ENCODE measurements around the gene PTPDC1. TPM values are rescaled to one million over a fixed set of nuclear protein-coding genes. Genes with fewer than 3 reads are reported as not detected.

Gene PTPDC1
- total and polyA plus RNA-seq, 4 donors: 0.45 to 5.1 (median 1.1) TPM

DNA sequence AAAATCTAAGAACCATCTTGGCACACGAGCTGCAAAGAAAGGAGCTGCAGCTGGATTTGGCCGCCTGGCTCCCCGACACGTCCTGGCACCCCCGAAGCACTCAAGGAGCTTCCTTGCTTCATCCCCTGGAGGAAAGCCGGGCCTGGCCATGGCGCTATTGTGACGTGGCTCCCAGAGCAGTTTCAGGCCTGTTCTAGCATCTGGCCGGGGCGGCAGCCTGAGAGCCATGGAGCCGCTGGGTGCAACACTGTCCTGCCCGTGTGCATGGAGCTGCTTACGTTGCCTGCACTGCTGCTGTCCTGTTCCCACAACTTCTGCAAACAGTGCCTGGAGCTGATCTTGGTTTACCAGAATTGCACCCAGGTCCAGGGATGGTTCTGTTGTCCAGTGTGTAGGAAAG is 63.5 kb downstream of the PTPDC1 start:
- Histone ChIP-seq H3K9ac (ENCODE audit: low read depth in 1 of 2, low read length in 2 of 2) (no peak overlapping the region), H3K27me3 (ENCODE audit: control insufficient read depth in 4 of 4, insufficient read depth in 4 of 4, low read length in 3 of 4) (no peaks in the 10 kb centered on the region), H3K4me3 (ENCODE audit: low read depth in 1 of 3, low read length in 3 of 3) (no peak overlapping the region), H3K9me3 (ENCODE audit: control insufficient read depth in 4 of 4, low read length in 3 of 4) (no peaks in the 10 kb centered on the region), H3K4me1 (ENCODE audit: control insufficient read depth in 4 of 4, insufficient read depth in 4 of 4, low read length in 3 of 4) (no peaks in the 10 kb centered on the region), H3K36me3 (ENCODE audit: control insufficient read depth in 4 of 4, insufficient read depth in 3 of 4, low read depth in 1 of 4, low read length in 3 of 4) (no peaks in the 10 kb centered on the region), H3K27ac (ENCODE audit: low read depth in 1 of 2, low read length in 2 of 2) (no peak overlapping the region)
- 87% methylated on average over 13 of the region's 13 CpGs for WGBS
- no peak for TF ChIP-seq ZBTB33 (IDR thresholded peaks at IDR 0.05)
- TF ChIP-seq, protein P1, sequence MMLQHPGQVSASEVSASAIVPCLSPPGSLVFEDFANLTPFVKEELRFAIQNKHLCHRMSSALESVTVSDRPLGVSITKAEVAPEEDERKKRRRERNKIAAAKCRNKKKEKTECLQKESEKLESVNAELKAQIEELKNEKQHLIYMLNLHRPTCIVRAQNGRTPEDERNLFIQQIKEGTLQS (IDR thresholded peaks at IDR 0.05): no peak
- TF ChIP-seq MAX (IDR thresholded peaks at IDR 0.05): no peak
- TF ChIP-seq TAF1 (conservative IDR thresholded peaks at IDR 0.05): no peak
- no peak for TF ChIP-seq NR2F2 (IDR thresholded peaks at IDR 0.05)
- TF ChIP-seq YY1 (IDR thresholded peaks at IDR 0.05): no peak
- no peak for TF ChIP-seq RXRA (IDR thresholded peaks at IDR 0.05)
- no peak for TF ChIP-seq EGR1 (IDR thresholded peaks at IDR 0.05; ENCODE audit: low read depth in 2 of 2)
- TF ChIP-seq GABPA (IDR thresholded peaks at IDR 0.05 in 1 of 2, conservative IDR thresholded peaks at IDR 0.05 in 1 of 2): no peak
- TF ChIP-seq FOXA1 (IDR thresholded peaks at IDR 0.05): no peak
- TF ChIP-seq HNF4A (conservative IDR thresholded peaks at IDR 0.05): no peak
- DNase-seq (ENCODE audit: low spot score): no peak

- Histone ChIP-seq H3K4me3 (ENCODE audit: low read depth in 1 of 3, low read length in 3 of 3) (no peak overlapping the region), H3K27me3 (ENCODE audit: control insufficient read depth in 4 of 4, insufficient read depth in 4 of 4, low read length in 3 of 4) (no peaks in the 10 kb centered on the region), H3K36me3 (ENCODE audit: control insufficient read depth in 4 of 4, insufficient read depth in 3 of 4, low read depth in 1 of 4, low read length in 3 of 4) (no peaks in the 10 kb centered on the region), H3K27ac (ENCODE audit: low read depth in 1 of 2, low read length in 2 of 2) (no peak overlapping the region), H3K9ac (ENCODE audit: low read depth in 1 of 2, low read length in 2 of 2) (no peak overlapping the region), H3K9me3 (ENCODE audit: control insufficient read depth in 4 of 4, low read length in 3 of 4) (no peaks in the 10 kb centered on the region), H3K4me1 (ENCODE audit: control insufficient read depth in 4 of 4, insufficient read depth in 4 of 4, low read length in 3 of 4) (no peaks in the 10 kb centered on the region)
- no peak for DNase-seq (ENCODE audit: low spot score)
- TF ChIP-seq RAD21 (IDR thresholded peaks at IDR 0.05) (no peak), GABPA (IDR thresholded peaks at IDR 0.05 in 1 of 2, conservative IDR thresholded peaks at IDR 0.05 in 1 of 2) (no peak), SP1 (IDR thresholded peaks at IDR 0.05) (no peak), HNF4A (conservative IDR thresholded peaks at IDR 0.05) (no peak), RXRA (IDR thresholded peaks at IDR 0.05) (no peak), HNF4G (IDR thresholded peaks at IDR 0.05) (no peak), EGR1 (IDR thresholded peaks at IDR 0.05; ENCODE audit: low read depth in 2 of 2) (no peak), ZBTB33 (IDR thresholded peaks at IDR 0.05) (no peak), YY1 (IDR thresholded peaks at IDR 0.05) (no peak), JUND (IDR thresholded peaks at IDR 0.05) (no peak), NR2F2 (IDR thresholded peaks at IDR 0.05) (no peak), FOXA1 (IDR thresholded peaks at IDR 0.05) (no peak), FOXA2 (IDR thresholded peaks at IDR 0.05) (no peak), MAX (IDR thresholded peaks at IDR 0.05) (no peak), TAF1 (conservative IDR thresholded peaks at IDR 0.05) (no peak)
- TF ChIP-seq, protein P1 (IDR thresholded peaks at IDR 0.05): no peak
- TF ChIP-seq, protein P2, sequence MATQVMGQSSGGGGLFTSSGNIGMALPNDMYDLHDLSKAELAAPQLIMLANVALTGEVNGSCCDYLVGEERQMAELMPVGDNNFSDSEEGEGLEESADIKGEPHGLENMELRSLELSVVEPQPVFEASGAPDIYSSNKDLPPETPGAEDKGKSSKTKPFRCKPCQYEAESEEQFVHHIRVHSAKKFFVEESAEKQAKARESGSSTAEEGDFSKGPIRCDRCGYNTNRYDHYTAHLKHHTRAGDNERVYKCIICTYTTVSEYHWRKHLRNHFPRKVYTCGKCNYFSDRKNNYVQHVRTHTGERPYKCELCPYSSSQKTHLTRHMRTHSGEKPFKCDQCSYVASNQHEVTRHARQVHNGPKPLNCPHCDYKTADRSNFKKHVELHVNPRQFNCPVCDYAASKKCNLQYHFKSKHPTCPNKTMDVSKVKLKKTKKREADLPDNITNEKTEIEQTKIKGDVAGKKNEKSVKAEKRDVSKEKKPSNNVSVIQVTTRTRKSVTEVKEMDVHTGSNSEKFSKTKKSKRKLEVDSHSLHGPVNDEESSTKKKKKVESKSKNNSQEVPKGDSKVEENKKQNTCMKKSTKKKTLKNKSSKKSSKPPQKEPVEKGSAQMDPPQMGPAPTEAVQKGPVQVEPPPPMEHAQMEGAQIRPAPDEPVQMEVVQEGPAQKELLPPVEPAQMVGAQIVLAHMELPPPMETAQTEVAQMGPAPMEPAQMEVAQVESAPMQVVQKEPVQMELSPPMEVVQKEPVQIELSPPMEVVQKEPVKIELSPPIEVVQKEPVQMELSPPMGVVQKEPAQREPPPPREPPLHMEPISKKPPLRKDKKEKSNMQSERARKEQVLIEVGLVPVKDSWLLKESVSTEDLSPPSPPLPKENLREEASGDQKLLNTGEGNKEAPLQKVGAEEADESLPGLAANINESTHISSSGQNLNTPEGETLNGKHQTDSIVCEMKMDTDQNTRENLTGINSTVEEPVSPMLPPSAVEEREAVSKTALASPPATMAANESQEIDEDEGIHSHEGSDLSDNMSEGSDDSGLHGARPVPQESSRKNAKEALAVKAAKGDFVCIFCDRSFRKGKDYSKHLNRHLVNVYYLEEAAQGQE (IDR thresholded peaks at IDR 0.05): no peak
- TF ChIP-seq, protein P3, sequence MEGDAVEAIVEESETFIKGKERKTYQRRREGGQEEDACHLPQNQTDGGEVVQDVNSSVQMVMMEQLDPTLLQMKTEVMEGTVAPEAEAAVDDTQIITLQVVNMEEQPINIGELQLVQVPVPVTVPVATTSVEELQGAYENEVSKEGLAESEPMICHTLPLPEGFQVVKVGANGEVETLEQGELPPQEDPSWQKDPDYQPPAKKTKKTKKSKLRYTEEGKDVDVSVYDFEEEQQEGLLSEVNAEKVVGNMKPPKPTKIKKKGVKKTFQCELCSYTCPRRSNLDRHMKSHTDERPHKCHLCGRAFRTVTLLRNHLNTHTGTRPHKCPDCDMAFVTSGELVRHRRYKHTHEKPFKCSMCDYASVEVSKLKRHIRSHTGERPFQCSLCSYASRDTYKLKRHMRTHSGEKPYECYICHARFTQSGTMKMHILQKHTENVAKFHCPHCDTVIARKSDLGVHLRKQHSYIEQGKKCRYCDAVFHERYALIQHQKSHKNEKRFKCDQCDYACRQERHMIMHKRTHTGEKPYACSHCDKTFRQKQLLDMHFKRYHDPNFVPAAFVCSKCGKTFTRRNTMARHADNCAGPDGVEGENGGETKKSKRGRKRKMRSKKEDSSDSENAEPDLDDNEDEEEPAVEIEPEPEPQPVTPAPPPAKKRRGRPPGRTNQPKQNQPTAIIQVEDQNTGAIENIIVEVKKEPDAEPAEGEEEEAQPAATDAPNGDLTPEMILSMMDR (IDR thresholded peaks at IDR 0.05; ENCODE audit: low read depth, low read length, missing input control): no peak
- 69% methylated on average over 5 of the region's 5 CpGs for WGBS
Observed at GRCh38 chr9:94148419-94148818, 64.2 kb downstream of the PTPDC1 start.
